Activated naive CD4-positive, alpha-beta T cell treated with anti-CD3 and anti-CD28 coated beads, Interleukin-2, amount 10 ng/mL, durations not matched to agents 7 days and 5 days (primary cell): Measurements from ENCODE around the gene CCDC183.
A peak's percentile ranks its signal among the peaks of the same experiment; 100 is the strongest.

Source experiments
- CTCF ChIA-PET: fragments of 350-600 bp; sonication (Branson Sonifier 250); formaldehyde crosslinking; loops from one replicate; lab custom pipeline; 2021; ENCODE audit warnings: antibody characterized with exemption; lab: Charles Lee
- DNase-seq: peaks from one replicate; pipeline ENCODE4 v3.0.0-alpha.2; 2020
- H3K27ac Mint-ChIP-seq: one replicate; pipeline ENCODE4 v1.8.0; 2021; ENCODE audit warnings: mild to moderate bottlenecking, moderate library complexity, mixed read lengths
- H3K27me3 Mint-ChIP-seq: one replicate; pipeline ENCODE4 v1.8.0; 2021; ENCODE audit warnings: mild to moderate bottlenecking, mixed read lengths
- H3K36me3 Mint-ChIP-seq: one replicate; pipeline ENCODE4 v1.8.0; 2021; ENCODE audit warnings: mixed read lengths
- H3K4me1 Mint-ChIP-seq: one replicate; pipeline ENCODE4 v1.8.0; 2021; ENCODE audit warnings: mixed read lengths
- H3K4me3 Mint-ChIP-seq: one replicate; pipeline ENCODE4 v1.8.0; 2021; ENCODE audit warnings: mild to moderate bottlenecking, moderate library complexity, mixed read lengths
- H3K9me3 Mint-ChIP-seq: one replicate; pipeline ENCODE4 v1.8.0; 2021; ENCODE audit warnings: mixed read lengths

The CCDC183 gene

GRCh38 chr9:136849960-136850865 lies 54.1 kb downstream of the CCDC183 start:
- no peaks in the 10 kb centered on the region for H3K9me3 Mint-ChIP-seq
- peaks cover 42% of the 10 kb centered on the region for H3K27me3 Mint-ChIP-seq
- no peak for DNase-seq
- peak overlapping the region; percentile 90 for H3K4me3 Mint-ChIP-seq
- CTCF ChIA-PET, result no interaction called here
- H3K36me3 Mint-ChIP-seq, result peaks cover 6% of the 10 kb centered on the region
- H3K27ac Mint-ChIP-seq, result peak overlapping the region; percentile 64
- peaks cover 22% of the 10 kb centered on the region for H3K4me1 Mint-ChIP-seq

- Mint-ChIP-seq H3K4me1 (peaks cover 22% of the 10 kb centered on the region), H3K36me3 (peaks cover 6% of the 10 kb centered on the region), H3K27me3 (peaks cover 33% of the 10 kb centered on the region), H3K9me3 (no peaks in the 10 kb centered on the region), H3K4me3 (peak overlapping the region; percentile 90), H3K27ac (no peak overlapping the region)
- CTCF ChIA-PET, result interaction anchor here (1.2 kb wide), 1 partner anchor 9 kb away, joined by 4 read pairs; the partner anchor contains the start of gene AJM1
- no peak for DNase-seq
Measured at GRCh38 chr9:136850866-136851775, 55.0 kb downstream of the CCDC183 start.

GRCh38 chr9:136851941-136852663 lies 56.0 kb downstream of the CCDC183 start, which contains the start of gene MAMDC4:
TSS of gene MAMDC4 (plus strand) at chr9:136852346. CDS start at chr9:136852417, 71 bp downstream.
- CTCF ChIA-PET, result interaction anchor here (1.2 kb wide), 1 partner anchor 10 kb away, joined by 4 read pairs; the partner anchor contains the start of gene AJM1
- DNase-seq, result no peak
- Mint-ChIP-seq H3K4me3 (no peak within 1 kb of the TSS), H3K9me3 (no peaks in the 10 kb centered on the region), H3K27ac (no peak within 1 kb of the TSS), H3K4me1 (peaks cover 18% of the 10 kb centered on the region), H3K27me3 (peaks cover 23% of the 10 kb centered on the region), H3K36me3 (peaks cover 3% of the 10 kb centered on the region)

- Mint-ChIP-seq H3K9me3 (no peaks in the 10 kb centered on the region), H3K36me3 (peaks cover 3% of the 10 kb centered on the region), H3K4me3 (no peak overlapping the region), H3K27ac (no peak overlapping the region), H3K4me1 (peaks cover 12% of the 10 kb centered on the region), H3K27me3 (peaks cover 14% of the 10 kb centered on the region)
- DNase-seq, result no peak
- CTCF ChIA-PET, result no interaction called here
Measured at GRCh38 chr9:136852664-136853595, 56.8 kb downstream of the CCDC183 start.

- peaks cover 10% of the 10 kb centered on the region for H3K4me1 Mint-ChIP-seq
- H3K27me3 Mint-ChIP-seq, result peaks cover 8% of the 10 kb centered on the region
- no peak overlapping the region for H3K27ac Mint-ChIP-seq
- DNase-seq, result no peak
- no peaks in the 10 kb centered on the region for H3K9me3 Mint-ChIP-seq
- peaks cover 2% of the 10 kb centered on the region for H3K36me3 Mint-ChIP-seq
- CTCF ChIA-PET, result interaction anchor here (1.8 kb wide), 1 partner anchor 11 kb away, joined by 4 read pairs; the partner anchor contains the start of gene AJM1
- H3K4me3 Mint-ChIP-seq, result no peak overlapping the region
Measured at GRCh38 chr9:136853596-136854112, 57.5 kb downstream of the CCDC183 start.

- H3K27me3 Mint-ChIP-seq, result peaks cover 2% of the 10 kb centered on the region
- H3K36me3 Mint-ChIP-seq, result peaks cover 2% of the 10 kb centered on the region
- H3K4me1 Mint-ChIP-seq, result peaks cover 7% of the 10 kb centered on the region
- CTCF ChIA-PET, result interaction anchor here (1.8 kb wide), 1 partner anchor 12 kb away, joined by 4 read pairs; the partner anchor contains the start of gene AJM1
- no peak for DNase-seq
- H3K9me3 Mint-ChIP-seq, result no peaks in the 10 kb centered on the region
- H3K27ac Mint-ChIP-seq, result no peak overlapping the region
- H3K4me3 Mint-ChIP-seq, result no peak overlapping the region
Measured at GRCh38 chr9:136854113-136854841, 58.1 kb downstream of the CCDC183 start.

- Mint-ChIP-seq H3K36me3 (no peaks in the 10 kb centered on the region), H3K4me1 (peaks cover 4% of the 10 kb centered on the region), H3K4me3 (no peak overlapping the region), H3K27me3 (no peaks in the 10 kb centered on the region), H3K9me3 (no peaks in the 10 kb centered on the region), H3K27ac (no peak overlapping the region)
- CTCF ChIA-PET, result interaction anchor here (1.8 kb wide), 1 partner anchor 13 kb away, joined by 4 read pairs; the partner anchor contains the start of gene AJM1
- no peak for DNase-seq
Measured at GRCh38 chr9:136854842-136855460, 58.8 kb downstream of the CCDC183 start.

- Mint-ChIP-seq H3K4me3 (no peak overlapping the region), H3K27ac (no peak overlapping the region), H3K4me1 (no peaks in the 10 kb centered on the region), H3K9me3 (no peaks in the 10 kb centered on the region), H3K27me3 (no peaks in the 10 kb centered on the region), H3K36me3 (peaks cover 3% of the 10 kb centered on the region)
- CTCF ChIA-PET, result interaction anchor here (1.8 kb wide), 1 partner anchor 13 kb away, joined by 4 read pairs; the partner anchor contains the start of gene AJM1
- no peak for DNase-seq
Measured at GRCh38 chr9:136855461-136856078, 59.4 kb downstream of the CCDC183 start.

GRCh38 chr9:136856079-136856476 lies 59.9 kb downstream of the CCDC183 start:
- Mint-ChIP-seq H3K36me3 (peaks cover 3% of the 10 kb centered on the region), H3K4me1 (no peaks in the 10 kb centered on the region), H3K27me3 (no peaks in the 10 kb centered on the region), H3K27ac (no peak overlapping the region), H3K4me3 (no peak overlapping the region), H3K9me3 (no peaks in the 10 kb centered on the region)
- CTCF ChIA-PET, result no interaction called here
- DNase-seq, result no peak

GRCh38 chr9:136856541-136857141 lies 60.5 kb downstream of the CCDC183 start:
- no peak overlapping the region for H3K27ac Mint-ChIP-seq
- DNase-seq, result no peak
- H3K4me3 Mint-ChIP-seq, result no peak overlapping the region
- no peaks in the 10 kb centered on the region for H3K9me3 Mint-ChIP-seq
- H3K27me3 Mint-ChIP-seq, result no peaks in the 10 kb centered on the region
- peaks cover 3% of the 10 kb centered on the region for H3K36me3 Mint-ChIP-seq
- no peaks in the 10 kb centered on the region for H3K4me1 Mint-ChIP-seq
- CTCF ChIA-PET, result no interaction called here

GRCh38 chr9:136857166-136857565 lies 61.0 kb downstream of the CCDC183 start:
- no peaks in the 10 kb centered on the region for H3K4me1 Mint-ChIP-seq
- CTCF ChIA-PET, result no interaction called here
- no peak overlapping the region for H3K27ac Mint-ChIP-seq
- DNase-seq, result no peak
- no peak overlapping the region for H3K4me3 Mint-ChIP-seq
- H3K9me3 Mint-ChIP-seq, result no peaks in the 10 kb centered on the region
- H3K36me3 Mint-ChIP-seq, result peaks cover 3% of the 10 kb centered on the region
- no peaks in the 10 kb centered on the region for H3K27me3 Mint-ChIP-seq
